ENCODE measurements around the gene GAPDH.

GAPDH gene

DNA sequence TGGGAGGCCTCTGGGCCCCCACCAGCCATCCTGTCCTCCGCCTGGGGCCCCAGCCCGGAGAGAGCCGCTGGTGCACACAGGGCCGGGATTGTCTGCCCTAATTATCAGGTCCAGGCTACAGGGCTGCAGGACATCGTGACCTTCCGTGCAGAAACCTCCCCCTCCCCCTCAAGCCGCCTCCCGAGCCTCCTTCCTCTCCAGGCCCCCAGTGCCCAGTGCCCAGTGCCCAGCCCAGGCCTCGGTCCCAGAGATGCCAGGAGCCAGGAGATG is 729 bp upstream of the GAPDH start (continued):
- TF ChIP-seq, protein P1, sequence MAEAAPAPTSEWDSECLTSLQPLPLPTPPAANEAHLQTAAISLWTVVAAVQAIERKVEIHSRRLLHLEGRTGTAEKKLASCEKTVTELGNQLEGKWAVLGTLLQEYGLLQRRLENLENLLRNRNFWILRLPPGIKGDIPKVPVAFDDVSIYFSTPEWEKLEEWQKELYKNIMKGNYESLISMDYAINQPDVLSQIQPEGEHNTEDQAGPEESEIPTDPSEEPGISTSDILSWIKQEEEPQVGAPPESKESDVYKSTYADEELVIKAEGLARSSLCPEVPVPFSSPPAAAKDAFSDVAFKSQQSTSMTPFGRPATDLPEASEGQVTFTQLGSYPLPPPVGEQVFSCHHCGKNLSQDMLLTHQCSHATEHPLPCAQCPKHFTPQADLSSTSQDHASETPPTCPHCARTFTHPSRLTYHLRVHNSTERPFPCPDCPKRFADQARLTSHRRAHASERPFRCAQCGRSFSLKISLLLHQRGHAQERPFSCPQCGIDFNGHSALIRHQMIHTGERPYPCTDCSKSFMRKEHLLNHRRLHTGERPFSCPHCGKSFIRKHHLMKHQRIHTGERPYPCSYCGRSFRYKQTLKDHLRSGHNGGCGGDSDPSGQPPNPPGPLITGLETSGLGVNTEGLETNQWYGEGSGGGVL (tag by site-specific recombination; IDR thresholded peaks at IDR 0.05): peak; percentile 95; the same call in 1 of the 2 replicates
- TF ChIP-seq ZNF211 (tag by site-specific recombination; IDR thresholded peaks at IDR 0.05; ENCODE audit: low read depth): no peak
- no peak for TF ChIP-seq EGR2 (tag by site-specific recombination; IDR thresholded peaks at IDR 0.05; ENCODE audit: low read depth)
- TF ChIP-seq, protein P2, sequence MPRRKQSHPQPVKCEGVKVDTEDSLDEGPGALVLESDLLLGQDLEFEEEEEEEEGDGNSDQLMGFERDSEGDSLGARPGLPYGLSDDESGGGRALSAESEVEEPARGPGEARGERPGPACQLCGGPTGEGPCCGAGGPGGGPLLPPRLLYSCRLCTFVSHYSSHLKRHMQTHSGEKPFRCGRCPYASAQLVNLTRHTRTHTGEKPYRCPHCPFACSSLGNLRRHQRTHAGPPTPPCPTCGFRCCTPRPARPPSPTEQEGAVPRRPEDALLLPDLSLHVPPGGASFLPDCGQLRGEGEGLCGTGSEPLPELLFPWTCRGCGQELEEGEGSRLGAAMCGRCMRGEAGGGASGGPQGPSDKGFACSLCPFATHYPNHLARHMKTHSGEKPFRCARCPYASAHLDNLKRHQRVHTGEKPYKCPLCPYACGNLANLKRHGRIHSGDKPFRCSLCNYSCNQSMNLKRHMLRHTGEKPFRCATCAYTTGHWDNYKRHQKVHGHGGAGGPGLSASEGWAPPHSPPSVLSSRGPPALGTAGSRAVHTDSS (tag by site-specific recombination; IDR thresholded peaks at IDR 0.05): no peak
- TF ChIP-seq ZSCAN23 (tag by site-specific recombination; IDR thresholded peaks at IDR 0.05): no peak
- TF ChIP-seq ZNF404 (tag by site-specific recombination; IDR thresholded peaks at IDR 0.05): no peak
- TF ChIP-seq, protein P3, sequence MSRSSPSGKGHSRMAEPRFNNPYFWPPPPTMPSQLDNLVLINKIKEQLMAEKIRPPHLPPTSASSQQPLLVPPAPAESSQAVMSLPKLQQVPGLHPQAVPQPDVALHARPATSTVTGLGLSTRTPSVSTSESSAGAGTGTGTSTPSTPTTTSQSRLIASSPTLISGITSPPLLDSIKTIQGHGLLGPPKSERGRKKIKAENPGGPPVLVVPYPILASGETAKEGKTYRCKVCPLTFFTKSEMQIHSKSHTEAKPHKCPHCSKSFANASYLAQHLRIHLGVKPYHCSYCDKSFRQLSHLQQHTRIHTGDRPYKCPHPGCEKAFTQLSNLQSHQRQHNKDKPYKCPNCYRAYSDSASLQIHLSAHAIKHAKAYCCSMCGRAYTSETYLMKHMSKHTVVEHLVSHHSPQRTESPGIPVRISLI (tag by site-specific recombination; IDR thresholded peaks at IDR 0.05): no peak
- TF ChIP-seq, protein P4, sequence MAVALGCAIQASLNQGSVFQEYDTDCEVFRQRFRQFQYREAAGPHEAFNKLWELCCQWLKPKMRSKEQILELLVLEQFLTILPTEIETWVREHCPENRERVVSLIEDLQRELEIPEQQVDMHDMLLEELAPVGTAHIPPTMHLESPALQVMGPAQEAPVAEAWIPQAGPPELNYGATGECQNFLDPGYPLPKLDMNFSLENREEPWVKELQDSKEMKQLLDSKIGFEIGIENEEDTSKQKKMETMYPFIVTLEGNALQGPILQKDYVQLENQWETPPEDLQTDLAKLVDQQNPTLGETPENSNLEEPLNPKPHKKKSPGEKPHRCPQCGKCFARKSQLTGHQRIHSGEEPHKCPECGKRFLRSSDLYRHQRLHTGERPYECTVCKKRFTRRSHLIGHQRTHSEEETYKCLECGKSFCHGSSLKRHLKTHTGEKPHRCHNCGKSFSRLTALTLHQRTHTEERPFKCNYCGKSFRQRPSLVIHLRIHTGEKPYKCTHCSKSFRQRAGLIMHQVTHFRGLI (tag by site-specific recombination; IDR thresholded peaks at IDR 0.05): no peak
- TF ChIP-seq, protein P5, sequence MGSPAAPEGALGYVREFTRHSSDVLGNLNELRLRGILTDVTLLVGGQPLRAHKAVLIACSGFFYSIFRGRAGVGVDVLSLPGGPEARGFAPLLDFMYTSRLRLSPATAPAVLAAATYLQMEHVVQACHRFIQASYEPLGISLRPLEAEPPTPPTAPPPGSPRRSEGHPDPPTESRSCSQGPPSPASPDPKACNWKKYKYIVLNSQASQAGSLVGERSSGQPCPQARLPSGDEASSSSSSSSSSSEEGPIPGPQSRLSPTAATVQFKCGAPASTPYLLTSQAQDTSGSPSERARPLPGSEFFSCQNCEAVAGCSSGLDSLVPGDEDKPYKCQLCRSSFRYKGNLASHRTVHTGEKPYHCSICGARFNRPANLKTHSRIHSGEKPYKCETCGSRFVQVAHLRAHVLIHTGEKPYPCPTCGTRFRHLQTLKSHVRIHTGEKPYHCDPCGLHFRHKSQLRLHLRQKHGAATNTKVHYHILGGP (tag by site-specific recombination; IDR thresholded peaks at IDR 0.05): no peak; the same call in 1 of the 2 replicates
- TF ChIP-seq, protein P6, sequence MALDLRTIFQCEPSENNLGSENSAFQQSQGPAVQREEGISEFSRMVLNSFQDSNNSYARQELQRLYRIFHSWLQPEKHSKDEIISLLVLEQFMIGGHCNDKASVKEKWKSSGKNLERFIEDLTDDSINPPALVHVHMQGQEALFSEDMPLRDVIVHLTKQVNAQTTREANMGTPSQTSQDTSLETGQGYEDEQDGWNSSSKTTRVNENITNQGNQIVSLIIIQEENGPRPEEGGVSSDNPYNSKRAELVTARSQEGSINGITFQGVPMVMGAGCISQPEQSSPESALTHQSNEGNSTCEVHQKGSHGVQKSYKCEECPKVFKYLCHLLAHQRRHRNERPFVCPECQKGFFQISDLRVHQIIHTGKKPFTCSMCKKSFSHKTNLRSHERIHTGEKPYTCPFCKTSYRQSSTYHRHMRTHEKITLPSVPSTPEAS (tag by site-specific recombination; IDR thresholded peaks at IDR 0.05): no peak
- 0 out of 2 replicates have a peak, but pooled peaks have one; percentile 25 for TF ChIP-seq ZBTB48 (tag by site-specific recombination; IDR thresholded peaks at IDR 0.05)
- no peak for TF ChIP-seq ZNF350 (tag by site-specific recombination; IDR thresholded peaks at IDR 0.05)
- TF ChIP-seq ZNF561 (tag by site-specific recombination; IDR thresholded peaks at IDR 0.05; ENCODE audit: borderline replicate concordance): no peak
- TF ChIP-seq KLF1 (tag by site-specific recombination; IDR thresholded peaks at IDR 0.05): no peak
- TF ChIP-seq ZNF76 (tag by site-specific recombination; IDR thresholded peaks at IDR 0.05; ENCODE audit: borderline replicate concordance, low read depth): no peak
- TF ChIP-seq ZNF571 (tag by site-specific recombination; IDR thresholded peaks at IDR 0.05): no peak
- TF ChIP-seq ZNF266 (tag by site-specific recombination; IDR thresholded peaks at IDR 0.05; ENCODE audit: low read depth): no peak
- no peak for TF ChIP-seq ZNF114 (tag by site-specific recombination; IDR thresholded peaks at IDR 0.05)
- no peak for TF ChIP-seq GLI2 (tag by site-specific recombination; IDR thresholded peaks at IDR 0.05; ENCODE audit: borderline replicate concordance, low read depth)
- no peak for TF ChIP-seq ZNF138 (tag by site-specific recombination; IDR thresholded peaks at IDR 0.05; ENCODE audit: borderline replicate concordance)
- TF ChIP-seq ZNF677 (tag by site-specific recombination; IDR thresholded peaks at IDR 0.05): no peak
- no peak for TF ChIP-seq HOXC10 (CRISPR knock-in tag; IDR thresholded peaks at IDR 0.05)
- no peak for TF ChIP-seq ZNF174 (tag by site-specific recombination; IDR thresholded peaks at IDR 0.05)
- TF ChIP-seq GLIS1 (tag by site-specific recombination; IDR thresholded peaks at IDR 0.05): peak; percentile 97
- 0 out of 2 replicates have a peak, but pooled peaks have one; percentile 6 for TF ChIP-seq KLF16 (tag by site-specific recombination; IDR thresholded peaks at IDR 0.05)
- TF ChIP-seq ZNF16 (tag by site-specific recombination; IDR thresholded peaks at IDR 0.05; ENCODE audit: low read depth): no peak
- TF ChIP-seq ZNF600 (tag by site-specific recombination; IDR thresholded peaks at IDR 0.05): 0 out of 2 replicates have a peak, but pooled peaks have one; percentile 36
- TF ChIP-seq, protein P7, sequence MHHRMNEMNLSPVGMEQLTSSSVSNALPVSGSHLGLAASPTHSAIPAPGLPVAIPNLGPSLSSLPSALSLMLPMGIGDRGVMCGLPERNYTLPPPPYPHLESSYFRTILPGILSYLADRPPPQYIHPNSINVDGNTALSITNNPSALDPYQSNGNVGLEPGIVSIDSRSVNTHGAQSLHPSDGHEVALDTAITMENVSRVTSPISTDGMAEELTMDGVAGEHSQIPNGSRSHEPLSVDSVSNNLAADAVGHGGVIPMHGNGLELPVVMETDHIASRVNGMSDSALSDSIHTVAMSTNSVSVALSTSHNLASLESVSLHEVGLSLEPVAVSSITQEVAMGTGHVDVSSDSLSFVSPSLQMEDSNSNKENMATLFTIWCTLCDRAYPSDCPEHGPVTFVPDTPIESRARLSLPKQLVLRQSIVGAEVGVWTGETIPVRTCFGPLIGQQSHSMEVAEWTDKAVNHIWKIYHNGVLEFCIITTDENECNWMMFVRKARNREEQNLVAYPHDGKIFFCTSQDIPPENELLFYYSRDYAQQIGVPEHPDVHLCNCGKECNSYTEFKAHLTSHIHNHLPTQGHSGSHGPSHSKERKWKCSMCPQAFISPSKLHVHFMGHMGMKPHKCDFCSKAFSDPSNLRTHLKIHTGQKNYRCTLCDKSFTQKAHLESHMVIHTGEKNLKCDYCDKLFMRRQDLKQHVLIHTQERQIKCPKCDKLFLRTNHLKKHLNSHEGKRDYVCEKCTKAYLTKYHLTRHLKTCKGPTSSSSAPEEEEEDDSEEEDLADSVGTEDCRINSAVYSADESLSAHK (tag by site-specific recombination; IDR thresholded peaks at IDR 0.05): peak; percentile 6; the same call in 1 of the 2 replicates
- no peak for TF ChIP-seq ZNF239 (tag by site-specific recombination; IDR thresholded peaks at IDR 0.05)
- no peak for TF ChIP-seq ZNF121 (tag by site-specific recombination; IDR thresholded peaks at IDR 0.05)
- no peak for TF ChIP-seq SP2 (tag by site-specific recombination; IDR thresholded peaks at IDR 0.05)
- no peak for TF ChIP-seq ZNF768 (tag by site-specific recombination; IDR thresholded peaks at IDR 0.05)
